GM21515 (cell line): ENCODE data around the gene TAF15.

Experiments
- ATAC-seq: cut with Tn5 transposase; IDR thresholded peaks from one replicate; pipeline ENCODE4 v1.9.1; 2021; ENCODE audit not compliant: unreplicated experiment

The TAF15 gene

GRCh38 chr17:35870906-35871819, 61.9 kb downstream of the TAF15 start:
- no peak for ATAC-seq

- ATAC-seq: no peak
Observed at GRCh38 chr17:35872196-35872980, 63.1 kb downstream of the TAF15 start.

- ATAC-seq: no peak
Observed at GRCh38 chr17:35875072-35875799, 66.0 kb downstream of the TAF15 start.

GRCh38 chr17:35875800-35876139, 66.5 kb downstream of the TAF15 start:
- ATAC-seq: no peak

GRCh38 chr17:35876534-35876933, 67.2 kb downstream of the TAF15 start:
- no peak for ATAC-seq

GRCh38 chr17:35877345-35878029, 68.2 kb downstream of the TAF15 start:
- ATAC-seq: no peak

- no peak for ATAC-seq
Observed at GRCh38 chr17:35878361-35878760, 69.1 kb downstream of the TAF15 start.

- ATAC-seq: peak; percentile 88
Observed at GRCh38 chr17:35879773-35880654, 70.7 kb downstream of the TAF15 start, which contains the start of gene CCL5. TSS of gene CCL5 (minus strand) at chr17:35880360.

GRCh38 chr17:35889241-35889640, 80.0 kb downstream of the TAF15 start:
- no peak for ATAC-seq

- no peak for ATAC-seq
Observed at GRCh38 chr17:35889818-35890773, 80.8 kb downstream of the TAF15 start.

- no peak for ATAC-seq
Observed at GRCh38 chr17:35890774-35891155, 81.5 kb downstream of the TAF15 start.

- no peak for ATAC-seq
Observed at GRCh38 chr17:35891269-35891668, 82.0 kb downstream of the TAF15 start.

- ATAC-seq: no peak
Observed at GRCh38 chr17:35892091-35893035, 83.1 kb downstream of the TAF15 start.

GRCh38 chr17:35893751-35894150, 84.5 kb downstream of the TAF15 start:
- ATAC-seq: no peak

GRCh38 chr17:35894206-35894605, 84.9 kb downstream of the TAF15 start:
- no peak for ATAC-seq

- no peak for ATAC-seq
Observed at GRCh38 chr17:35895636-35896587, 86.6 kb downstream of the TAF15 start.
